HepG2 (cell line): ENCODE measurements around the gene DLX1. TPM values are rescaled to one million over a fixed set of nuclear protein-coding genes. Genes with fewer than 3 reads are reported as not detected.
A peak's percentile ranks its signal among the peaks of the same experiment; 100 is the strongest.

ENCODE experiments used
- DR1 ChIP-seq: sonication (generic); formaldehyde crosslinking; IDR thresholded peaks from 2 replicates; pipeline ENCODE4 v1.8.0; 2021; ENCODE audit warnings: mild to moderate bottlenecking, missing genetic modification reagents, inconsistent platforms
- FLYWCH1 ChIP-seq: sonication (generic); formaldehyde crosslinking; IDR thresholded peaks from 2 replicates; pipeline ENCODE4 v1.8.1; 2023; ENCODE audit warnings: mild to moderate bottlenecking, missing genetic modification reagents
- FOXJ3 ChIP-seq: sonication (generic); formaldehyde crosslinking; IDR thresholded peaks from 2 replicates; pipeline ENCODE4 v1.4.0; 2020; ENCODE audit warnings: missing genetic modification reagents, mild to moderate bottlenecking, borderline replicate concordance
- FOXK2 ChIP-seq: fragments of 450-650 bp; IDR thresholded peaks from 2 replicates; pipeline ENCODE4 v1.6.1; 2016
- GABPB1 ChIP-seq: IDR thresholded peaks from 2 replicates; pipeline ENCODE4 v1.6.1; 2016; ENCODE audit warnings: mild to moderate bottlenecking, missing genetic modification reagents, moderate library complexity, missing compliant biosample characterization
- HDAC6 ChIP-seq: fragments of 200-600 bp; sonication (generic); IDR thresholded peaks from 2 replicates; pipeline ENCODE4 v1.7.0; 2017; ENCODE audit warnings: mild to moderate bottlenecking, antibody characterized with exemption, low read length, low read depth
- HMGXB4 ChIP-seq, 2 experiments: sonication (generic) in 1 of 2; formaldehyde crosslinking in 1 of 2; IDR thresholded peaks; 2 replicates each; pipeline versions ENCODE4 v1.4.0 to v1.6.1; 2018 to 2020; ENCODE audit warnings: missing genetic modification reagents in 2 of 2, borderline replicate concordance in 1 of 2, low read depth in 1 of 2, mild to moderate bottlenecking in 1 of 2, missing biosample characterization in 1 of 2
- HOXA3 ChIP-seq: sonication (generic); formaldehyde crosslinking; IDR thresholded peaks from 2 replicates; pipeline ENCODE4 v1.5.0; 2020; ENCODE audit warnings: missing genetic modification reagents
- NBN ChIP-seq: fragments of 450-650 bp; conservative IDR thresholded peaks from 2 replicates; pipeline ENCODE4 v1.6.1; 2017
- PRDM15 ChIP-seq: sonication (generic); formaldehyde crosslinking; IDR thresholded peaks from 2 replicates; pipeline ENCODE4 v1.4.0; 2020; ENCODE audit warnings: missing genetic modification reagents
- SKIL ChIP-seq: sonication (generic); formaldehyde crosslinking; IDR thresholded peaks from 2 replicates; pipeline ENCODE4 v1.8.0; 2022; ENCODE audit warnings: missing genetic modification reagents, mild to moderate bottlenecking, moderate library complexity, borderline replicate concordance
- ZNF513 ChIP-seq: sonication (generic); formaldehyde crosslinking; conservative IDR thresholded peaks from 2 replicates; pipeline ENCODE4 v1.5.0; 2020; ENCODE audit warnings: missing genetic modification reagents
- ZNF557 ChIP-seq: sonication (generic); formaldehyde crosslinking; IDR thresholded peaks from 2 replicates; pipeline ENCODE4 v1.4.0; 2020; ENCODE audit warnings: missing genetic modification reagents
- polyA plus RNA-seq, 8 experiments: library from polyadenylated mRNA; depleted of rRNA in 3 of 8; stranded (reverse) in 7 of 8; unstranded in 1 of 8; fragments of >200 nt; fragmentation: Illumina TruSeq in 4 of 8; extraction: Trizol in 4 of 8; gene quantifications; 2 replicates each; pipeline versions ENCODE4 v1.2.1 to v1.2.3, GENCODE V29; 2011 to 2016; ENCODE audit warnings: low read depth in 4 of 8, missing spikeins in 1 of 8, mixed read lengths in 1 of 8; ENCODE audit not compliant: insufficient read depth in 1 of 8
- total RNA-seq, 5 experiments: library from RNA; depleted of rRNA; stranded (reverse); fragments of >200 nt; fragmentation: Illumina TruSeq; extraction: Trizol; gene quantifications; 2 replicates each; pipeline ENCODE4 v1.2.3, GENCODE V29; 2016; ENCODE audit warnings: low read depth in 1 of 5
- TF ChIP-seq, protein P1 (sequence below): sonication (generic); formaldehyde crosslinking; IDR thresholded peaks from 2 replicates; pipeline ENCODE4 v1.9.0; 2021; ENCODE audit warnings: missing genetic modification reagents, borderline replicate concordance
- TF ChIP-seq, protein P2 (sequence below): sonication (generic); formaldehyde crosslinking; IDR thresholded peaks from 2 replicates; pipeline ENCODE4 v1.5.0; 2020; ENCODE audit warnings: mild to moderate bottlenecking, missing genetic modification reagents

Gene DLX1
- total and polyA plus RNA-seq, 2 of the 13 experiments (the other 11 are each of a cell fraction or from before 2014, with no cell fraction given), result 0.18 to 0.86 TPM

DNA sequence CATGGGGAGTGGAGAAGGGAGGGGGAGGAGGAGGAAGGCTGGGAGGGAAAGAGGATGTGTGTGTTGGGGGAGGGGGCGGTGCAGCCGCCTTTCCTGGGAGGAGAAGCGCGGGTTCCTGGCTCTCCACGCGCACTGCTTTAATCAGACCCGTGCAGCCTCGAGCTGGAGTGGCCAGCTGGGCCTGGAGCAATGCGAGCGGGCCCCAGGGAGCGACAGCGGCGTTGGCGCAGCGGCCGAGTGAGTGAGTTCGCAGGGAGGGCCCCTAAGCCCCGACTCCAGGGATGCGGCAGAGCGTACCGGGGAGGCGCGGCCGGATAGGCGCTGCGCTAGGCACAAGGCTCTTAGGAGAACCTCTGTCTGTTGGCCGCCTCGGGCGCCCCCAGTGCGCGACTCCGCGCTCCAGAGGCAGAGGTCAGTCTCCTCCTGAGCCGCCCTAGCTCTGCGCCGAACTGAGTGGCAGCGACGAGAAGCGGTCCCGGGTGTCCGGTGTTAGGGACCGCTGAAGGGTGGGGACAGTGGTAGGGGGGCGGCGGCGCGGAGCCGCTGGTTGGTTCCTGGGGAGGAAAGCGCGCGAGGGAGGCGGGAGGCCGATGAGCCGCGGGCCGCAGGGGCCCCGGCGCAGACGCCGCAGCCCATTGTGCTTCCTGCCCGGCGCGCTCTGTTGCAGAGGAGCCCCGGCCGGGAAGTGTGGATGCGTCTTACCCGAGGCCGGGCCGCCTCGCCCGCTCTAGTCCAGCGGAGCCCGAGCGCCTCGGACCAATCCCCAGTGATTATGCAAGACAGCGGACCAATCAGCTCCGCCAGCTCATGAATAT is 455 bp upstream of the DLX1 start (continued):
- TF ChIP-seq PRDM15 (CRISPR knock-in tag) (no peak), FOXK2 (no peak), FOXJ3 (CRISPR knock-in tag) (no peak), ZNF557 (0 out of 2 replicates have a peak, but pooled peaks have one; percentile 18), HMGXB4 (CRISPR knock-in tag; IDR thresholded peaks at IDR 0.05; ENCODE audit: borderline replicate concordance in 1 of 2, low read depth in 1 of 2) (peak in 1 of 2 experiments; percentile 50; a peak in 1 of 4 replicates), FLYWCH1 (CRISPR knock-in tag) (no peak), NBN (no peak), HOXA3 (CRISPR knock-in tag) (no peak; the same call in none of the 2 replicates), GABPB1 (CRISPR knock-in tag) (peak; percentile 71), HDAC6 (no peak), SKIL (CRISPR knock-in tag) (0 out of 2 replicates have a peak, but pooled peaks have one; percentile 21), ZNF513 (CRISPR knock-in tag) (no peak), DR1 (peak; percentile 39; the same call in 1 of the 2 replicates)
- TF ChIP-seq, protein P1, sequence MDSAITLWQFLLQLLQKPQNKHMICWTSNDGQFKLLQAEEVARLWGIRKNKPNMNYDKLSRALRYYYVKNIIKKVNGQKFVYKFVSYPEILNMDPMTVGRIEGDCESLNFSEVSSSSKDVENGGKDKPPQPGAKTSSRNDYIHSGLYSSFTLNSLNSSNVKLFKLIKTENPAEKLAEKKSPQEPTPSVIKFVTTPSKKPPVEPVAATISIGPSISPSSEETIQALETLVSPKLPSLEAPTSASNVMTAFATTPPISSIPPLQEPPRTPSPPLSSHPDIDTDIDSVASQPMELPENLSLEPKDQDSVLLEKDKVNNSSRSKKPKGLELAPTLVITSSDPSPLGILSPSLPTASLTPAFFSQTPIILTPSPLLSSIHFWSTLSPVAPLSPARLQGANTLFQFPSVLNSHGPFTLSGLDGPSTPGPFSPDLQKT, result no peak
- TF ChIP-seq, protein P2, sequence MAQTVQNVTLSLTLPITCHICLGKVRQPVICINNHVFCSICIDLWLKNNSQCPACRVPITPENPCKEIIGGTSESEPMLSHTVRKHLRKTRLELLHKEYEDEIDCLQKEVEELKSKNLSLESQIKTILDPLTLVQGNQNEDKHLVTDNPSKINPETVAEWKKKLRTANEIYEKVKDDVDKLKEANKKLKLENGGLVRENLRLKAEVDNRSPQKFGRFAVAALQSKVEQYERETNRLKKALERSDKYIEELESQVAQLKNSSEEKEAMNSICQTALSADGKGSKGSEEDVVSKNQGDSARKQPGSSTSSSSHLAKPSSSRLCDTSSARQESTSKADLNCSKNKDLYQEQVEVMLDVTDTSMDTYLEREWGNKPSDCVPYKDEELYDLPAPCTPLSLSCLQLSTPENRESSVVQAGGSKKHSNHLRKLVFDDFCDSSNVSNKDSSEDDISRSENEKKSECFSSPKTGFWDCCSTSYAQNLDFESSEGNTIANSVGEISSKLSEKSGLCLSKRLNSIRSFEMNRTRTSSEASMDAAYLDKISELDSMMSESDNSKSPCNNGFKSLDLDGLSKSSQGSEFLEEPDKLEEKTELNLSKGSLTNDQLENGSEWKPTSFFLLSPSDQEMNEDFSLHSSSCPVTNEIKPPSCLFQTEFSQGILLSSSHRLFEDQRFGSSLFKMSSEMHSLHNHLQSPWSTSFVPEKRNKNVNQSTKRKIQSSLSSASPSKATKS (CRISPR knock-in tag), result no peak
